Stimulated activated naive CD8-positive, alpha-beta T cell treated with anti-CD3 and anti-CD28 coated beads, Interleukin-15, Interleukin-2, amounts not matched to agents 100 ng/mL and 50 ng/mL, for 24 hours (primary cell): ENCODE results near the gene RENBP.

ENCODE experiments used
- H3K27ac Mint-ChIP-seq: one replicate; pipeline ENCODE4 v1.8.0; 2021; ENCODE audit warnings: mild to moderate bottlenecking, mixed read lengths
- H3K27me3 Mint-ChIP-seq: one replicate; pipeline ENCODE4 v1.8.0; 2021; ENCODE audit warnings: mixed read lengths
- H3K36me3 Mint-ChIP-seq: one replicate; pipeline ENCODE4 v1.8.0; 2021; ENCODE audit warnings: low read depth, mixed read lengths
- H3K4me1 Mint-ChIP-seq: one replicate; pipeline ENCODE4 v1.8.0; 2021; ENCODE audit warnings: low read depth, mixed read lengths
- H3K4me3 Mint-ChIP-seq: one replicate; pipeline ENCODE4 v1.8.0; 2021; ENCODE audit warnings: mild to moderate bottlenecking, mixed read lengths
- H3K9me3 Mint-ChIP-seq: one replicate; pipeline ENCODE4 v1.8.0; 2021; ENCODE audit warnings: mixed read lengths

The RENBP gene

DNA sequence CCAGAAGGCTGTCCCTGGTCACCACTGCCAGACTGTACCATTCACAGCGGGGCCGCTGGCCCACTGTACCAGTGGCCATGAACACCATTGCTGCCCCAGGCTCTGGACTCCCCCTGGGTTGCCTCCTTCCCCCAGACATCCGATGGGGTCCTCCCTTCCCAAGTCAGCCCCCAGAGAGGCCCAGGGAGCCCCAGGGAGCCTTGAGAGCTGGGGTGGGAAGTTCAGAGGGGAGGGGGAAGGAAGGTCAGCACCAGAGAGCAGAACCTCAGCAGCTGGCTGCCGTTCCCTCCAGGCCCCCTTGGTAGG is 17.9 kb downstream of the RENBP start:
- H3K27ac Mint-ChIP-seq = peak overlapping the region; percentile 96
- no peaks in the 10 kb centered on the region for H3K27me3 Mint-ChIP-seq
- H3K4me1 Mint-ChIP-seq = peaks cover 28% of the 10 kb centered on the region
- H3K36me3 Mint-ChIP-seq = peaks cover 24% of the 10 kb centered on the region
- H3K4me3 Mint-ChIP-seq = peak overlapping the region; percentile 87
- no peaks in the 10 kb centered on the region for H3K9me3 Mint-ChIP-seq

DNA sequence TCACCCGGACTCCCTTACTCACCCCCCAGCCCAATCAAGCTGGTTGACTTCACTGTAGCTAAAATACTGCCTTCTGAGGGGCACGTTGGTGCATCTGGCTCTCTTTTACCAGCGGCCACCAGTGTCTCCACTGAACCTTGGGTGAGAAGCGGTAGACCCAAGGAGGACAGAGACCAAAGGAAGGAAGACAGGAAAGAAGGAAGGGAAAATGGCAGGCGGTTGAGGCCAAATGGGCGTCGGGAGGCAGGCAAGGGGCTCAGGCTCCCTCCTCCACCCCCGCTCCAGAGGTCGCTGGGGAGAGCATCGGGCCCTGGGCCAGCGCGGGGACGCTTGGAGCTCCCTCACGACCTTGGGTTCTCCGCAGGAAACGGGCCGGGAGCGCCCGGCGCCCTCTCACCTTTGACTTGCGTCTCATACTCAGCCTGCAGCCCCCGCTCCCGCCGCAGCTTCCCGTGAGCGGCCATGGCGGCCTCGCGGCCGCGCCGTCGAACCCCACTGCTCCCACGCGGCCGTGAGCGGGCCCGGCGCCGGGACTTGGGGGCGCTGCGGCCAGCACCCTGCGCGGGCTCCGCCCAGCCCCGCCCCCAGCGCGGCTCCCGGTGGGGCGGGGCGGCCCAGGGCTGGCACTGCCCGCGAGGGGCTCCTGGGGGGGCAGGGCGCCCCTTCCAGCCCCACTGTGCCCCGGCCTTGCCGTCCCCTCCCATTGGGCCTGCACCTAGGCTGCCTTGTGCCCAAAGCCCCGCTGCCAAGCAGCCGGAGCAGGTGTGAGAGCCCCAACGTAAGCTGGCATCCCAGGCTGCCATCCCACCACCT is 18.5 kb downstream of the RENBP start, which contains the start of gene ARHGAP4:
Gene ARHGAP4, minus strand, starts transcription at position 526 of the 813 bp plus-strand sequence. Its CDS starts 62 bp downstream, at position 464.
- peaks cover 26% of the 10 kb centered on the region for H3K4me1 Mint-ChIP-seq
- no peaks in the 10 kb centered on the region for H3K9me3 Mint-ChIP-seq
- peak within 1 kb of the TSS; percentile 93 for H3K4me3 Mint-ChIP-seq
- H3K27ac Mint-ChIP-seq = peak within 1 kb of the TSS; percentile 97
- H3K27me3 Mint-ChIP-seq = no peaks in the 10 kb centered on the region
- peaks cover 20% of the 10 kb centered on the region for H3K36me3 Mint-ChIP-seq

DNA sequence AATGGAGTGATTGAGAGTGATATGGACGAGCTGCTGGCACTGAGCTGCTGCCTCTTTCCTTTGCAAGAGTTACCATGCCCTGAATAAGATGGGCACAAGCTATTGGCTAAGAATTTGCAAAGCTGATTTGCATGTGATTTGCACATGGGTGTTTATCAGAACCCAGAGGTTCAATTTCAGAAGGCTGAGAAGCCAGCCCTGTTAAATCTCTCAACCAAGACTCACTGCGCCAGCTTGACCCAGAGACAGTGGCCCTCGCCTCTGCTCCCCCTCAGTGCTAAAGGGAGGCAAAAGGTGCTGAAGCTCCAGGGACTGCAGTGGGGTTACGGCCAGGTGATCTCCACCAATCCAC is 19.1 kb downstream of the RENBP start:
- no peaks in the 10 kb centered on the region for H3K9me3 Mint-ChIP-seq
- peak overlapping the region; percentile 93 for H3K4me3 Mint-ChIP-seq
- no peaks in the 10 kb centered on the region for H3K27me3 Mint-ChIP-seq
- H3K4me1 Mint-ChIP-seq = peaks cover 26% of the 10 kb centered on the region
- peaks cover 16% of the 10 kb centered on the region for H3K36me3 Mint-ChIP-seq
- peak overlapping the region; percentile 97 for H3K27ac Mint-ChIP-seq

DNA sequence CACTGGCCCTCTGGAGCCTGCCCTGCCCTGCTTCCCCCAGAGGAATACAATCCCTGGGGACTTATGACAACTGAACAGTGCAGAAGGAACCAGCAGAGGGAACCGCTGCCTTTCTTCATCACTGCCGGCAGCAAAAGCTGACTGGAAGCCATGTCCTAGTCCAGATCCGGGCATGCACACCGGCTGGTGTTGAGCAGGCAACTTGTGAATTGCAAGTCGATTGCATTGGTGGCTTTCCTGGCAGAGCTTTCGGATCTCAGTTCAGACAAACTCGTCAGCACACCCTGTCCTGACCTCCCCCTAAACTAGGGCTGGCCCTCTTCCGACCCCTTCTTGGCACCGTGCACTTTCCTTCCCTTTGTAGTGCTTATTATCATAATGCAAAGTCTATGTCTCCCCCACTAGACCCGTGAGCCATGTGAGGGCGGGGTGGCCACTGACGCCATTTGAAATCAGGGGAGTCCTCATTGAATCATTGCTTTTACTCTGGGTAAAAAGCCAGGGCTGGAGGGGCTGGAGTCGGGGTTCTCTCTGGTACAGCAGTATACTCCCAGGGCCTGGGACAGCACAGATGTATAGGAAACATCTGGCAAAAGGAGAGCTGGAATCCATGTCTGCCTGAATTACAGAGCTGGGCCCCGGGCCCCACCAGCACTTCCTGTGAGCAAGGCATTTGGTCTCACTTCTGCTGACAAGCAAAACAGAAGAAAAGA is 20.1 kb downstream of the RENBP start:
- Mint-ChIP-seq H3K4me1 (peaks cover 24% of the 10 kb centered on the region), H3K36me3 (peaks cover 22% of the 10 kb centered on the region)

DNA sequence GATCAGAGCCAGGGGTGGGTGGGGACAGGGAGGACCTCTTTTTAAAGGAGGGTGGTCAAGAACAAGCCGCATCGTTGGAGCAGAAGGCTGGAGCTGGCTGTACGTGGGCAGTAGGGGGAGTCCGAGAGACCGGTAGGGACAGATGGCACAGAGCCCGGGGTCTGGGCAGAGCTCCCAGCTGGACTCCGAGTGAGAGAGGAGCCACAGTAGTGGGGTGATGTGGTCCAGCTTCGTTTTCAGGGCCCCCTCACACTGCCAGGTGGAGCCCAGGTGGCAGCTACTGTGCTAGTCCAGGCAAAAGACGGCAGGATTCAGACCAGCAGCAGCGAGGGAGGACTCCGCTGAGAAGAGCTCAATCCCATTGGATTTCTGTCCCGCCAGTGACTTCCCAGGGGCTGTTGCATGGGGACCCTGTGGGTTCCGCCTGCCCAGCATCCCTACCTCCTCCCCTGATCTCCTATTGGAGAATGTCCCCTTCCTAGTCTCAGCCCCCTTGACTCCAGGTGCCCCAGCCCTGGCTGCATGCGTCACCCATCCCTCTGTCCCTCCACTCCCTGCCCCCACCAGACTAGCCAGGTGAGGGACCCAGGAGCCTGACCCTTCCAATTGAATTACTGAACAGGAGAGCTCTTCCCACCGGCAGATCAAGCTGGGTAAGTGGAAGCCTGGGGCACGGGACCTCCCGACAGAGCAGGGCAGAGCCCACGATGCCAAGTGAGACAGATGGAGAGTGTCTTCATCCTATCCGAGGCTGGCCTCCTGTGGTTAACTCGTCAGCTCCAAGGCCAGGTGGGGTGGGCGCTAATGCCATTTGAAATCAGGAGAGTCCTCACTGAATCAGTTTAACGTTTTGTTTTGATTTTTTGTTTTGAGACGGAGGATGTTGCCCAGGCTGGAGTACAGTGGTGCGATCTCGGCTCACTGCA is 21.2 kb downstream of the RENBP start:
- H3K4me3 Mint-ChIP-seq = peak overlapping the region; percentile 93
- H3K36me3 Mint-ChIP-seq = peaks cover 22% of the 10 kb centered on the region
- H3K4me1 Mint-ChIP-seq = peaks cover 15% of the 10 kb centered on the region
- H3K27ac Mint-ChIP-seq = peak overlapping the region; percentile 97
- no peaks in the 10 kb centered on the region for H3K27me3 Mint-ChIP-seq
- H3K9me3 Mint-ChIP-seq = no peaks in the 10 kb centered on the region

More for the DNA sequence above, 20.1 kb downstream of the RENBP start:
- Mint-ChIP-seq H3K27ac (peak overlapping the region; percentile 97), H3K27me3 (no peaks in the 10 kb centered on the region), H3K9me3 (no peaks in the 10 kb centered on the region), H3K4me3 (peak overlapping the region; percentile 93)

DNA sequence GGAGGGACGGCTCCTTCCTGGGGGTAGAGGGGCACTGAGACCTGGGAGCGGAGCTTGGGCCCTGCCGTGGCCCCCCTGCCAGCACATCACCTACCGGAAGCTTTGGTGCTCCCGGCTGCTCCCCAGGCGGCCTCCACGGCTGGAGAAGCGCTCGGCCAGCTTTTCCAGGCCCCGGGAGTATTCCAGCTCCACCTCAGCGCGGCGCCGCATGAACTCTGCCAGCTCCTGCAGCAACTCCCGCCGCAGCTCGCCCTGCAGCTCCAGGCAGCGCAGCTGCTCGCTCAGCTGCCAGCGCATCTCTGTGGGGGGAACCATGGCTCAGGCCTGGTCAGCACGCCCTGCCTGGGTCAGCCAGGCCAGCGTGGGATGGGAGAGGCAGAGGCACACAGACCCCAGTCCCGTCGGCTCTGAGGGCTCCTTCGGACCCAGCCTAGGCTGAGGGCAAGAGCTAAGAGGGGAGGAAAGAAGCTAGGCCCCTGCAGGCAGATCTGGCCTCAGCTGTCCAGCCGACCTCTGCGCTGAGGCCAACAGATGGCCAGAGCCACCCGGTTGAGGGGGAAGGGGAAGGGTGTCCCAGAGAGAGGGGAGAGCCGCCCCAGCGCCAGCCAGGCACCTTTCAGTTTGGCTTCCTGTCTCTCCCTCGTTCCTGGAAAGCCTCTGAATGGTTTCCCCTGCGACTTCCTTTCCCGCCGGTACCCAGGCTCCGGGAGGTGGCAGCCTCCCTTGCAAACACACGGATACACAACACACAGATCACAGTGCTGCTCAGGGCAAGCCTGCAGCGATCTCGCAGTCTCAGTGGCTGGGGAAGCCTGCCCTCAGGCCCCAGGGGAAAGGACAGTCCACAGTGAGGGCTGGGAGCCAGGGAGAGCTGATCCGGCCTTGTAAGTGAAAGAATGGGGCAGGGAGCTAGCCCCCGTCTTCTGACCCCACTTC is 22.7 kb downstream of the RENBP start:
- Mint-ChIP-seq H3K27ac (peak overlapping the region; percentile 97), H3K9me3 (no peaks in the 10 kb centered on the region), H3K4me1 (peaks cover 15% of the 10 kb centered on the region)

DNA sequence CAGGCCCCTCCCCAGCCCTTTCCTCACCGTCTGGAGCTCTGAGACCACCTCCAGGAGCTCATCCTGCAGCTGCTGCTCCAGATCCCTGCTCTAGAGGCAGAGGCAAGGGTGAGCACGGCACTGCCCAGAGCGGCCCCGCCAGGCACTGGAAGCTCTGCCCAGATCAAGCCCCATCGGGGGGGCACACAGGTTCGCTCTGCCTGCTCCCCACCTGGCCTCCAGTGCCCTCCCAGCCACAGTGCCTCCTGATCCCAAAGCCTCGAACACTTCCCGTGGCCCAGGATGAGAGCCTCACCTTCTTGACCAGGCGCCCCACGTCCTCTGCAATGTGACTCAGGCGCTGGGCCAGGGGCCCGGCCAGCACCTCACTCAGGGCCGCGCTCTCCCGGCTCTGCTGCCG is 23.4 kb downstream of the RENBP start:
- no peaks in the 10 kb centered on the region for H3K27me3 Mint-ChIP-seq
- no peak overlapping the region for H3K27ac Mint-ChIP-seq
- H3K4me3 Mint-ChIP-seq = no peak overlapping the region
- H3K36me3 Mint-ChIP-seq = peaks cover 35% of the 10 kb centered on the region
- H3K4me1 Mint-ChIP-seq = peaks cover 15% of the 10 kb centered on the region
- no peaks in the 10 kb centered on the region for H3K9me3 Mint-ChIP-seq

More for the DNA sequence above, 22.7 kb downstream of the RENBP start:
- no peaks in the 10 kb centered on the region for H3K27me3 Mint-ChIP-seq
- peaks cover 29% of the 10 kb centered on the region for H3K36me3 Mint-ChIP-seq
- H3K4me3 Mint-ChIP-seq = peak overlapping the region; percentile 93

DNA sequence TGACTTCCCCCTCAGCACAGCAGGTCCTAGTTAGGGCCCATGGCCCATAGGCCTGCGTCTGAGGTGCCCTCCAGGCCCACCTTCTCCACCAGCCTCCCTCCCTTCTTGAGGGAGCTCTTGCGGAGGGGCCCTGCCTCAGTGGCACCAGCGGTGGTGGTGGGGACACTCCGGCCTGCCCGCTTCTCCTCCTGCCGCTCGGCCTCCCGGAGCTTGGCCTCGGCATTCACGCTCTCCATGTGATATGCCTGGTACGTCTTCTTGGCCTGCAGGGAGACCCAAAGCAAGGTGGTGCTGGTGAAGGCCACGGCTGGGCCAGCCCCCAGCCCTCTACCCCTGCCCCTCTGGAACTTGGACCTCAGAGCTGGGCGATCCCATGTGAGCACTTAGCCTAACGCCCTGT is 23.9 kb downstream of the RENBP start:
- H3K36me3 Mint-ChIP-seq = peaks cover 39% of the 10 kb centered on the region
- H3K27me3 Mint-ChIP-seq = no peaks in the 10 kb centered on the region
- H3K27ac Mint-ChIP-seq = no peak overlapping the region
- H3K4me1 Mint-ChIP-seq = peaks cover 15% of the 10 kb centered on the region
- no peaks in the 10 kb centered on the region for H3K9me3 Mint-ChIP-seq
- no peak overlapping the region for H3K4me3 Mint-ChIP-seq

DNA sequence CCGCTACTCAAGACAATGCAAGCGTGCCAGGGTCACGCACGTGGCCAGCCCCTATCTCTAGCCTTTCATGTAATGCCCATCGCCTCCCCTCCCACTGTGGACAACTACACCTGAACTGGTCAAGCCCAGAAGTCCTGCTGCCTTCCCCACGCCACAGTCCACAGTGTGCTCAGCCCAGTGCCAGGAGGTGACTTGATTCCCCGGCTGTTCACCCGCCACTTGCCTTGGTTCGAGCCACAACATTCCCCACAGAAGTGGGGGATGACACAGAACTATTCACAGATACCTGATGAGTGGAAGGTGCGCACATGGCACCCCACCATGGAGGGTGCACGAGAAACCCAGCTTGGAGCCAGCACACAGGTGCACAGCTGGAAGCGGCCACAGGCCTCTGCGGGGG is 25.2 kb downstream of the RENBP start:
- Mint-ChIP-seq H3K4me1 (peaks cover 15% of the 10 kb centered on the region), H3K36me3 (peaks cover 38% of the 10 kb centered on the region), H3K27me3 (no peaks in the 10 kb centered on the region), H3K9me3 (no peaks in the 10 kb centered on the region), H3K4me3 (no peak overlapping the region), H3K27ac (no peak overlapping the region)

DNA sequence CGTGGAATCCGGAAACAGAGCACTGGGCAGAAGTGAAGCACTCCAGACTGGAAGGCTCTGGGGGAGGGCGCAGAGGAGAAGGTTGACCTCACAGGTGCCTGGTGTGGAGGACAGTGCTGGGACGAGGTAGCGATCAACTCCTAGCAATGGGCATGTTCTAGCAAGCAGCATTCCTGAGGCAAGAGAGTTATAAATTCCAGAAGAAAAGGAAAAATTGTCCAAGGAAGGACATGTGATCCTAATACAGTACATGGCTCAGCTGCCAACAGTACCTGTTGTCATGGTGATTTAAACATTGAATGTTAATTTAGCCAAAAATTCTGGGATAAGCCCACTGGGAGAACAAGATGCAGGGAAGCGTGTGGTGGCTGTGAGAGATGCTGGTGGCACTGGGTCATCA is 26.6 kb downstream of the RENBP start:
- no peak overlapping the region for H3K27ac Mint-ChIP-seq
- peaks cover 35% of the 10 kb centered on the region for H3K36me3 Mint-ChIP-seq
- H3K9me3 Mint-ChIP-seq = no peaks in the 10 kb centered on the region
- H3K4me1 Mint-ChIP-seq = peaks cover 9% of the 10 kb centered on the region
- H3K4me3 Mint-ChIP-seq = no peak overlapping the region
- H3K27me3 Mint-ChIP-seq = no peaks in the 10 kb centered on the region

DNA sequence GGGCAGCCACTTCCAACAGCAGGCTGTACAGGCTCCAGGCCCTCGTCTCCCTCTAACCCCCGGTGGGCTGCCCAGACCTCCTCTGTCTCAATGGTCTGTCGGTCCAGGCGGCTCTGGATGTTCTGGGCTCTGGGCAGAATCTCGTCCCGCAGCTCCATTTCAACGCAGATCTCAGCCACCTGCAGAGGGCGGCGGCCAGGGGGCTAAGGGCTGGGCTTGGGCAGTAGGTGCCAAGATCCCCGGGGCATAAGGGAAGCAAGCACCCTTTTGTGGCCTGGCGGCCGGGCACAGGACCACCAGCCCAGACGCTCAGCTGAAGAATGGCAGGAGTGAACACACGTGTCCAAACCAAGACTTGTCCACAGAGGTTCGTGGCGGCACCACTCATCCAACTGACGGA is 30.7 kb downstream of the RENBP start:
- peaks cover 31% of the 10 kb centered on the region for H3K36me3 Mint-ChIP-seq
- no peak overlapping the region for H3K27ac Mint-ChIP-seq
- no peaks in the 10 kb centered on the region for H3K27me3 Mint-ChIP-seq
- H3K4me1 Mint-ChIP-seq = peaks cover 5% of the 10 kb centered on the region
- H3K4me3 Mint-ChIP-seq = no peak overlapping the region
- H3K9me3 Mint-ChIP-seq = no peaks in the 10 kb centered on the region

DNA sequence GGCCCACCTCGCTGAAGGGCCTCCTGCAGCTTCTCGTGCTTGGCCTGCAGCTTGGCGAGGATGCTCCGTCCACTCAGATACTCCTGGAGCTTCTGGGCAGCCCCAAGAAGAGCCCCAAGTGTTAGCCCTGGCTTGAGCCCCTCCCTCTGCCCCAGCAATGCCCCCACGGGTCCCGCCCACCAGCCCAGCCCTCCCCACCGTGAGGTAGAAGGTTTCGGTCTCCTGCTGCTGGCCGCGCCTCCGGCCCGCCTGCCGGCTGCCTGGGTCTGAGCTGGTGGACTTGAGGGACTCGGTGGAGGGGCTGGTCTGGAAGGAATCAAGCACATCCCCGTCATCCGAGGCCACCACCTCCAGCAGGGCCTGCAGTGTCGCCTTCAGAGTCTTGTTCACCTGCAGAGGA is 31.2 kb downstream of the RENBP start:
- no peak overlapping the region for H3K4me3 Mint-ChIP-seq
- H3K27me3 Mint-ChIP-seq = no peaks in the 10 kb centered on the region
- no peak overlapping the region for H3K27ac Mint-ChIP-seq
- peaks cover 5% of the 10 kb centered on the region for H3K4me1 Mint-ChIP-seq
- H3K9me3 Mint-ChIP-seq = no peaks in the 10 kb centered on the region
- peaks cover 27% of the 10 kb centered on the region for H3K36me3 Mint-ChIP-seq

DNA sequence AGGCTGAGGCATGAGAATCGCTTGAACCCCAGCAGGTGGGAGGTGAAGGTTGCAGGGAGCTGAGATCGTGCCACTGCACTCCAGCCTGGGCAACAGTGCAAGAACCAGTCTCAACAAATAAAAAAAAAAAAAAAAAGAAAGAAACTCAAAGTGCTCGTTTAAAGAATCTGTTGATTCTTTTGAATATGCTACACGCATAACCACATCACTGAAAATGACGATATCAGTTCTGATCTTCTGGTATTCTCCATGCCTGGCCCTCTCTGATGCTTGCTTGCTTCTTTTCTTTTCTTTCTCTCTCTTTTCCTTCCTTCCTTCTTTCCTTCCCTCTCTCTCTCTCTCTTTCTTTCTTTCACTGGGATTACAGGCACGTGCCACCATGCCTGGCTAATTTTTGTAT is 32.6 kb downstream of the RENBP start:
- Mint-ChIP-seq H3K27ac (peak overlapping the region; percentile 61), H3K27me3 (no peaks in the 10 kb centered on the region), H3K4me3 (no peak overlapping the region), H3K9me3 (no peaks in the 10 kb centered on the region), H3K4me1 (peaks cover 5% of the 10 kb centered on the region), H3K36me3 (peaks cover 20% of the 10 kb centered on the region)

DNA sequence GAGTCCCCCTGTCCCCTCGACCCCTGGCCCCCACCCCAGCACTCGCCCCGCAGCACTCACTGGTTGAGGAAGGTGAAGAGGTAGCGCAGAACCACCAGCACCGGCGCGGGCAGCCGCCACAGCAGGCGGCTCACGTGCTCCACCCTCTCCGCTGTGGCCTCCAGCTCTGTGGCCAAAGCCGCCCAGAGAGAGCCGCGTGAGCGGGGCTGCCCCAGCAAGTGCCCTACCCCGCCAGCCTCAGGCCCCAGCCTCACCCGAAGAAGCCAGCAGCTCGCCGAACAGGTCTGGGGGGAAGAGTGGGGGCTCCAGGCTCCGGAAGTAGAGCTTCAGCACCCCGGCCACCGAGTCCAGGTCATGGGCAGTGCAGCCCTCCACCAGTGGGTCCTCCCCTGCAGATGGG is 34.0 kb downstream of the RENBP start:
- Mint-ChIP-seq H3K27ac (no peak overlapping the region), H3K9me3 (no peaks in the 10 kb centered on the region), H3K27me3 (no peaks in the 10 kb centered on the region), H3K36me3 (peaks cover 9% of the 10 kb centered on the region), H3K4me3 (no peak overlapping the region), H3K4me1 (peaks cover 5% of the 10 kb centered on the region)
